ENCODE data around the gene CYRIA. TPM values are rescaled to one million over a fixed set of nuclear protein-coding genes. Genes with fewer than 3 reads are reported as not detected.

Gene CYRIA
- total RNA-seq, 2 experiments from 2014 or later, result 1.3 TPM

DNA sequence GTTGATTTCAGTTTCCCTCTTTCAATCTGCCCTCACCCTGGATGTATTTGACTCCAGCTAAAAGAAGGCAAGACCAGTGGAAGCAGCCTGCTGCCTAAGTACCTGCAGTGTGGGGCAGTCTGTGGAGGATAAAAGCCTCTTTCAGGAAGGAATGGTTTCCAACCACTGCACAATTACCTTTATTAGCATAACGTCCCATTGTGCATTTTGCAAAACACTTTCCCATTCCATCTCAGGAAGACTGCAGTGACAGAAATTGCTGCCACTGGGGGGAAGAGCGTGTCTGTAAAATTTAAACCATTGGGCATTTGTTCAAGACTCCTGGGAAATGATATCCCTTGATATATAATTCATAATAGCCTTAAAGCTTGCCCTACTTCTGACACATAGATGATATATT is 26.2 kb downstream of the CYRIA start:
- POLR2A ChIA-PET, result interaction anchor here (1.2 to 1.8 kb wide), 2 partner anchors 17 to 30 kb away, joined by 3 to 6 read pairs; no protein-coding TSS in a partner anchor
- Histone ChIP-seq H3K27ac (ENCODE audit: low read depth in 1 of 2, low read length in 2 of 2) (no peak overlapping the region), H3K4me1 (ENCODE audit: insufficient read depth, low read length) (peaks cover 3% of the 10 kb centered on the region), H3K27me3 (ENCODE audit: control insufficient read depth in 1 of 2, insufficient read depth in 2 of 2, low read length in 2 of 2) (no peaks in the 10 kb centered on the region), H3K4me3 (ENCODE audit: low read length) (no peak overlapping the region), H3K9me3 (ENCODE audit: control insufficient read depth in 1 of 2, insufficient read depth in 1 of 2, low read length in 2 of 2) (no peaks in the 10 kb centered on the region), H3K36me3 (ENCODE audit: insufficient read depth, low read length) (no peaks in the 10 kb centered on the region)
- ATAC-seq (ENCODE audit: poor library complexity), result no peak
- H3K4me3 Mint-ChIP-seq, result no peak overlapping the region
- H3K9me3 Mint-ChIP-seq, result peaks cover 2% of the 10 kb centered on the region
- no peak for DNase-seq
- intact Hi-C loops (cut with DNase I, micrococcal nuclease), result no loop called here
- H3K36me3 Mint-ChIP-seq (ENCODE audit: low read depth), result no peaks in the 10 kb centered on the region
- CTCF ChIA-PET, result no interaction called here
- peaks cover 27% of the 10 kb centered on the region for H3K4me1 Mint-ChIP-seq (ENCODE audit: low read depth)
- no peak overlapping the region for H3K27ac Mint-ChIP-seq
- TF ChIP-seq, protein P1, sequence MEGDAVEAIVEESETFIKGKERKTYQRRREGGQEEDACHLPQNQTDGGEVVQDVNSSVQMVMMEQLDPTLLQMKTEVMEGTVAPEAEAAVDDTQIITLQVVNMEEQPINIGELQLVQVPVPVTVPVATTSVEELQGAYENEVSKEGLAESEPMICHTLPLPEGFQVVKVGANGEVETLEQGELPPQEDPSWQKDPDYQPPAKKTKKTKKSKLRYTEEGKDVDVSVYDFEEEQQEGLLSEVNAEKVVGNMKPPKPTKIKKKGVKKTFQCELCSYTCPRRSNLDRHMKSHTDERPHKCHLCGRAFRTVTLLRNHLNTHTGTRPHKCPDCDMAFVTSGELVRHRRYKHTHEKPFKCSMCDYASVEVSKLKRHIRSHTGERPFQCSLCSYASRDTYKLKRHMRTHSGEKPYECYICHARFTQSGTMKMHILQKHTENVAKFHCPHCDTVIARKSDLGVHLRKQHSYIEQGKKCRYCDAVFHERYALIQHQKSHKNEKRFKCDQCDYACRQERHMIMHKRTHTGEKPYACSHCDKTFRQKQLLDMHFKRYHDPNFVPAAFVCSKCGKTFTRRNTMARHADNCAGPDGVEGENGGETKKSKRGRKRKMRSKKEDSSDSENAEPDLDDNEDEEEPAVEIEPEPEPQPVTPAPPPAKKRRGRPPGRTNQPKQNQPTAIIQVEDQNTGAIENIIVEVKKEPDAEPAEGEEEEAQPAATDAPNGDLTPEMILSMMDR (IDR thresholded peaks at IDR 0.05), result no peak
- peaks cover 10% of the 10 kb centered on the region for H3K27me3 Mint-ChIP-seq

DNA sequence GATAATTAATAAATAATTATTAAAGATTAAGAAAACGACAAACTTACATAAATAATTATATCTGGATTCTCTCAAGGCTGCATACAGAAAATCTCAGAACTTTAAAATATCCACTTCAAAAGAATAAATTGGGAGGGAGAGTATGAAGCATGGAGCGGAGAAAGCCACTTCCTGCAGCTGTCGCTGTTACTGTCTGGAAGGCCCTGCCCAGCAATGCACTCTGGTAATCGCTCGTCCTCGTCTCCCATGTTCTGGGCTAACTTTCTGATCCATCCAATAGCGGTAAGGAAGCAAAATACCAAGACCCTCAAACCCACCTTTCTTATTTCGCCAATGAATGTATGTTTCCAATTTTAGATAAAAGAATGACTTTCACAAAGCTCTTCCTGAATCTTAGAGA is 26.7 kb downstream of the CYRIA start:
- Mint-ChIP-seq H3K27ac (no peak overlapping the region), H3K4me1 (ENCODE audit: low read depth) (peaks cover 27% of the 10 kb centered on the region), H3K36me3 (ENCODE audit: low read depth) (no peaks in the 10 kb centered on the region), H3K4me3 (peak overlapping the region; percentile 25), H3K9me3 (peaks cover 2% of the 10 kb centered on the region), H3K27me3 (peaks cover 10% of the 10 kb centered on the region)
- H3K4me1 ChIP-seq (ENCODE audit: insufficient read depth, low read length), result peaks cover 3% of the 10 kb centered on the region
- no peaks in the 10 kb centered on the region for H3K9me3 ChIP-seq (ENCODE audit: control insufficient read depth in 1 of 2, insufficient read depth in 1 of 2, low read length in 2 of 2)
- intact Hi-C loops (cut with DNase I, micrococcal nuclease), result no loop called here
- no peak overlapping the region for H3K27ac ChIP-seq (ENCODE audit: low read depth in 1 of 2, low read length in 2 of 2)
- ChIA-PET CTCF (no interaction called here), POLR2A (interaction anchor here (1.2 to 1.8 kb wide), 2 partner anchors 16 to 30 kb away, joined by 3 to 6 read pairs; no protein-coding TSS in a partner anchor)
- no peaks in the 10 kb centered on the region for H3K36me3 ChIP-seq (ENCODE audit: insufficient read depth, low read length)
- ATAC-seq (ENCODE audit: poor library complexity) (peak; percentile 60), DNase-seq (no peak)
- no peaks in the 10 kb centered on the region for H3K27me3 ChIP-seq (ENCODE audit: control insufficient read depth in 1 of 2, insufficient read depth in 2 of 2, low read length in 2 of 2)
- TF ChIP-seq, protein P1 (IDR thresholded peaks at IDR 0.05), result no peak
- no peak overlapping the region for H3K4me3 ChIP-seq (ENCODE audit: low read length)

DNA sequence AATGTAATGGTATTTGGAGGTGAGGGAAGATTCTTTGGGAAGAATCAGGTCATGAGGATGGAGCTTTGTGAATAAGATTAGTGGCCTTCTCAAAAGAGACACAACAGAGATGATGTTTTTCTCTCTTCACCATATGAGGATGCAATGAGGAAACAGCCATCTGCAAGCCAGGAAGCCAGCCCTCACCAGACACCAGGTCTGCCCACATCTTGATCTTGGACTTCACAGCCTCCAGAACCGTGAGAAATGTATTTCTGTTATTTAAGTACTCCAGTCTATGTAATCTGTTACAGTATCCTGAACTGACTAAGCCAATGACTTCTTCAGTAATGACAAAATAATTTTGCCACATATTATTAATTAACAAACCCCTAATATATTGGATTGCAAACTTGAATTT is 28.3 kb downstream of the CYRIA start:
- peaks cover 3% of the 10 kb centered on the region for H3K4me1 ChIP-seq (ENCODE audit: insufficient read depth, low read length)
- CTCF ChIA-PET, result interaction anchor here (0.6 kb wide), 1 partner anchor 84 kb away, joined by 3 read pairs; no protein-coding TSS in a partner anchor
- peaks cover 2% of the 10 kb centered on the region for H3K9me3 Mint-ChIP-seq
- H3K27me3 ChIP-seq (ENCODE audit: control insufficient read depth in 1 of 2, insufficient read depth in 2 of 2, low read length in 2 of 2), result no peaks in the 10 kb centered on the region
- intact Hi-C loops (cut with DNase I, micrococcal nuclease), result no loop called here
- H3K4me3 ChIP-seq (ENCODE audit: low read length), result no peak overlapping the region
- no peaks in the 10 kb centered on the region for H3K9me3 ChIP-seq (ENCODE audit: control insufficient read depth in 1 of 2, insufficient read depth in 1 of 2, low read length in 2 of 2)
- no peaks in the 10 kb centered on the region for H3K36me3 ChIP-seq (ENCODE audit: insufficient read depth, low read length)
- H3K27ac Mint-ChIP-seq, result no peak overlapping the region
- H3K27ac ChIP-seq (ENCODE audit: low read depth in 1 of 2, low read length in 2 of 2), result no peak overlapping the region
- no peaks in the 10 kb centered on the region for H3K36me3 Mint-ChIP-seq (ENCODE audit: low read depth)
- ATAC-seq (ENCODE audit: poor library complexity) (no peak), DNase-seq (no peak)
- peaks cover 27% of the 10 kb centered on the region for H3K4me1 Mint-ChIP-seq (ENCODE audit: low read depth)
- H3K27me3 Mint-ChIP-seq, result peaks cover 15% of the 10 kb centered on the region
- POLR2A ChIA-PET, result no interaction called here
- TF ChIP-seq, protein P1 (IDR thresholded peaks at IDR 0.05), result no peak
- no peak overlapping the region for H3K4me3 Mint-ChIP-seq

All from CD4-positive, alpha-beta T cell (primary cell).